Measurements from ENCODE around the gene HDAC3.
"Not testable (repeated sequence)": the region's sequence is repeated elsewhere in the genome, so short reads cannot be mapped to it uniquely, and the experiment has no call there.

DNA sequence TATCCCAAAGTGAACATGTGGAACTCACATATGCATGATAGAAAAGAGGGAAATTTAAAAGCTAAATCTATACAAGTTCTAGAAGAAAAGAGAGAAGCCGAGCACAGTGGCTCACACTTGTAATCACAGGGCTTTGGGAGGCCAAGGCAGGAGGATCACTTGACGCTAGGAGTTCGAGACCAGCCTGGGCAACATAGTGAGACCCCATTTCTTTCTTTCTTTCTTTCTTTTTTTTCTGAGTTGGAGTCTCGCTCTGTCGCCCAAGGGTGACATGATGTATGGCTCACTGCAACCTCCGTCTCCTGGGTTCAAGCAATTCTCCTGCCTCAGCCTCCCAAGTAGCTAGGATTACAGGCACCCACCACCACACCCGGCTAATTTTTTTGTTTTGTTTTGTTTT, 26.7 kb downstream of the HDAC3 start:
- TF ChIP-seq, protein P1, sequence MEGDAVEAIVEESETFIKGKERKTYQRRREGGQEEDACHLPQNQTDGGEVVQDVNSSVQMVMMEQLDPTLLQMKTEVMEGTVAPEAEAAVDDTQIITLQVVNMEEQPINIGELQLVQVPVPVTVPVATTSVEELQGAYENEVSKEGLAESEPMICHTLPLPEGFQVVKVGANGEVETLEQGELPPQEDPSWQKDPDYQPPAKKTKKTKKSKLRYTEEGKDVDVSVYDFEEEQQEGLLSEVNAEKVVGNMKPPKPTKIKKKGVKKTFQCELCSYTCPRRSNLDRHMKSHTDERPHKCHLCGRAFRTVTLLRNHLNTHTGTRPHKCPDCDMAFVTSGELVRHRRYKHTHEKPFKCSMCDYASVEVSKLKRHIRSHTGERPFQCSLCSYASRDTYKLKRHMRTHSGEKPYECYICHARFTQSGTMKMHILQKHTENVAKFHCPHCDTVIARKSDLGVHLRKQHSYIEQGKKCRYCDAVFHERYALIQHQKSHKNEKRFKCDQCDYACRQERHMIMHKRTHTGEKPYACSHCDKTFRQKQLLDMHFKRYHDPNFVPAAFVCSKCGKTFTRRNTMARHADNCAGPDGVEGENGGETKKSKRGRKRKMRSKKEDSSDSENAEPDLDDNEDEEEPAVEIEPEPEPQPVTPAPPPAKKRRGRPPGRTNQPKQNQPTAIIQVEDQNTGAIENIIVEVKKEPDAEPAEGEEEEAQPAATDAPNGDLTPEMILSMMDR (conservative IDR thresholded peaks at IDR 0.05; ENCODE audit: low read length), result not testable (repeated sequence)
- TF ChIP-seq EZH2phosphoT487 (IDR thresholded peaks at IDR 0.05; ENCODE audit: borderline replicate concordance, low read depth, low read length), result not testable (repeated sequence)
